Natural killer cell (primary cell): ENCODE results near the gene PRX. TPM values are rescaled to one million over a fixed set of nuclear protein-coding genes. Genes with fewer than 3 reads are reported as not detected.

Experiments
- ATAC-seq, 3 donors: fragments of 150-1000 bp in 2 of 3; fragments of 200-7000 bp in 1 of 3; cut with Tn5 transposase; 1 replicate in 1 of 3; 2 replicates in 2 of 3; pipeline ENCODE4 v1.10.0; 2021; ENCODE audit warnings: mild to moderate bottlenecking in 2 of 3, moderate library complexity in 2 of 3
- DNase-seq, 2 donors: peaks; one replicate each; pipeline versions ENCODE4 v3.0.0 to v3.0.0-alpha.2; 2013 to 2021; ENCODE audit warnings: mixed read lengths in 1 of 2
- H3K27ac ChIP-seq: one replicate; pipeline ENCODE4 v1.5.1; 2013; ENCODE audit warnings: mild to moderate bottlenecking, low read length
- H3K27me3 ChIP-seq: one replicate; pipeline ENCODE4 v1.6.1; 2013; ENCODE audit warnings: low read length; ENCODE audit not compliant: control insufficient read depth, insufficient read depth
- H3K36me3 ChIP-seq: one replicate; pipeline ENCODE4 v1.6.1; 2013; ENCODE audit warnings: low read length; ENCODE audit not compliant: control insufficient read depth, insufficient read depth
- H3K4me1 ChIP-seq: one replicate; pipeline ENCODE4 v1.6.1; 2013; ENCODE audit warnings: low read length; ENCODE audit not compliant: control insufficient read depth, insufficient read depth
- H3K4me3 ChIP-seq: one replicate; pipeline ENCODE4 v1.5.1; 2013; ENCODE audit warnings: low read length
- H3K9me3 ChIP-seq: one replicate; pipeline ENCODE4 v1.6.1; 2013; ENCODE audit warnings: low read length; ENCODE audit not compliant: control insufficient read depth, insufficient read depth
- H3K27ac Mint-ChIP-seq, 2 donors: one replicate each; pipeline ENCODE4 v1.8.0; 2022; ENCODE audit warnings: mild to moderate bottlenecking in 2 of 2, mixed read lengths in 2 of 2, moderate library complexity in 1 of 2
- H3K27me3 Mint-ChIP-seq, 2 donors: one replicate each; pipeline ENCODE4 v1.8.0; 2022; ENCODE audit warnings: low read depth in 2 of 2, mixed read lengths in 2 of 2
- H3K36me3 Mint-ChIP-seq: one replicate; pipeline ENCODE4 v1.8.0; 2022; ENCODE audit warnings: mixed read lengths
- H3K4me1 Mint-ChIP-seq, 2 donors: one replicate each; pipeline ENCODE4 v1.8.0; 2022; ENCODE audit warnings: mixed read lengths in 2 of 2
- H3K4me3 Mint-ChIP-seq: one replicate; pipeline ENCODE4 v1.8.0; 2022; ENCODE audit warnings: mild to moderate bottlenecking, moderate library complexity, mixed read lengths
- H3K9me3 Mint-ChIP-seq, 2 donors: one replicate each; pipeline ENCODE4 v1.8.0; 2022; ENCODE audit warnings: mixed read lengths in 2 of 2
- whole genome bisulfite sequencing: methylation state at CpG from one replicate; pipeline ENCODE4 v1.1.7; 2013; ENCODE audit warnings: missing lambda C conversion rate; ENCODE audit not compliant: insufficient coverage; 5-methylcytosine and 5-hydroxymethylcytosine counted together
- intact Hi-C: fragments of 100-400 bp; cut with micrococcal nuclease; formaldehyde crosslinking; loops from one replicate; pipeline ENCODE4 v1.14.2; 2022
- total RNA-seq, 4 donors: library from RNA; stranded (reverse); fragments of 120-200 nt in 1 of 4; gene quantifications; one replicate each; pipeline versions ENCODE4 v1.2.3 to v1.2.4, GENCODE V29; 2013 to 2022
- TF ChIP-seq, protein P1 (sequence below): fragments of 200-600 bp; IDR thresholded peaks from one replicate; pipeline ENCODE4 v1.8.0; 2022; ENCODE audit warnings: antibody characterized with exemption

The PRX gene
- total RNA-seq, 3 donors from 2014 or later (not counting 1 experiment from before 2014, with no cell fraction given): 2.0 to 3.8 (median 3.7) TPM

DNA sequence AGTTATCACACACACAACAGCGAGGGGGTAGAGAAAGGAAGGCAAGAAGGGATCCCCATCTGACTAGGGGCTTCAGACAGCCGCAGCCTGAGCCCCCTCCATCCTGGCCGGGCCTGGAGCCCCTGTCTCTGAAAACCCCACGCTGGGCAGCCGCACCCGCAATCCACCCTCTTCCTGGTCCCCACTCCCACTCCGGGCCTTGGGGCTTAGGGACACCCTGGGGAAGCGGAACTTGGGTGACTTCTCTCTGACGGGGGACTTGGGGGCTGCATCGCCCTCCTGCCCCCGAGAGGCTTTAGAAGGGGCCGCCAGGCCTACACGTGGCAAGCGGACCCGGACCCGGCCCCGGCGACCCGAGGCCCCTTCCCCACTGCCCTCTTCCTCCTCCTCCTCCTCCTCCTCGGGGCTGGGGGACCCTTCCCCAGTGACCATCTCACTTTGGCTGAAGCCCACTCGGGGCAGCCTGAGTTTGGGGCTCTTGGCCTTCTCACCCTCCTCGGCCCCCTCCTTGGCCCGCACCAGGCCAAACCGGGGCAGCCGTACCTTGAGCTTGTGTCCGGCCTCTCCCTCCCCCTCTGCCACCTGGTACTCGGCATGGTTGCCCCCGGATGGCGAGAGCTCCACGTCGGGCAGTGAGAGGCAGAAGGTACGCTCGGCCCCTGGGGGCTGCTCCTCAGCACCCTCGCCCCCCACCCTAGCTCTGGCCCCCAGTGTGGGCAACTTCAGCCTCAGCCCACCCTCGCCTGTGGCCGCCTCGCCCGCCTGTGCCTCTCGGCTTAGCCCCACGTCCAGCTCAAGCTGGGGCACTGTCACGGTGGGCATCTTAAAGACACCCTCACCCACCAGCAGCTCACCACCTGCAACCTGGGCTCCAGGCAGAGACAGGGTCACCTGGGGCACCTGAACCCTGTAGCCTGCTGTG lies 19.0 kb downstream of the PRX start:
- TF ChIP-seq, protein P1, sequence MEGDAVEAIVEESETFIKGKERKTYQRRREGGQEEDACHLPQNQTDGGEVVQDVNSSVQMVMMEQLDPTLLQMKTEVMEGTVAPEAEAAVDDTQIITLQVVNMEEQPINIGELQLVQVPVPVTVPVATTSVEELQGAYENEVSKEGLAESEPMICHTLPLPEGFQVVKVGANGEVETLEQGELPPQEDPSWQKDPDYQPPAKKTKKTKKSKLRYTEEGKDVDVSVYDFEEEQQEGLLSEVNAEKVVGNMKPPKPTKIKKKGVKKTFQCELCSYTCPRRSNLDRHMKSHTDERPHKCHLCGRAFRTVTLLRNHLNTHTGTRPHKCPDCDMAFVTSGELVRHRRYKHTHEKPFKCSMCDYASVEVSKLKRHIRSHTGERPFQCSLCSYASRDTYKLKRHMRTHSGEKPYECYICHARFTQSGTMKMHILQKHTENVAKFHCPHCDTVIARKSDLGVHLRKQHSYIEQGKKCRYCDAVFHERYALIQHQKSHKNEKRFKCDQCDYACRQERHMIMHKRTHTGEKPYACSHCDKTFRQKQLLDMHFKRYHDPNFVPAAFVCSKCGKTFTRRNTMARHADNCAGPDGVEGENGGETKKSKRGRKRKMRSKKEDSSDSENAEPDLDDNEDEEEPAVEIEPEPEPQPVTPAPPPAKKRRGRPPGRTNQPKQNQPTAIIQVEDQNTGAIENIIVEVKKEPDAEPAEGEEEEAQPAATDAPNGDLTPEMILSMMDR: no peak
- H3K4me1 ChIP-seq: peaks cover 11% of the 10 kb centered on the region
- H3K9me3 ChIP-seq: no peaks in the 10 kb centered on the region
- DNase-seq (no peak), ATAC-seq (no peak)
- no peak overlapping the region for H3K27ac ChIP-seq
- Mint-ChIP-seq H3K4me3 (no peak overlapping the region), H3K27me3 (no peaks in the 10 kb centered on the region), H3K9me3 (no peaks in the 10 kb centered on the region), H3K4me1 (peaks cover 0 to 5% of the 10 kb centered on the region in 2 donors), H3K36me3 (no peaks in the 10 kb centered on the region), H3K27ac (no peak overlapping the region)
- WGBS: 92% methylated on average over 41 of the region's 41 CpGs
- H3K4me3 ChIP-seq: no peak overlapping the region
- H3K27me3 ChIP-seq: no peaks in the 10 kb centered on the region
- H3K36me3 ChIP-seq: no peaks in the 10 kb centered on the region
- intact Hi-C loops: no loop called here

DNA sequence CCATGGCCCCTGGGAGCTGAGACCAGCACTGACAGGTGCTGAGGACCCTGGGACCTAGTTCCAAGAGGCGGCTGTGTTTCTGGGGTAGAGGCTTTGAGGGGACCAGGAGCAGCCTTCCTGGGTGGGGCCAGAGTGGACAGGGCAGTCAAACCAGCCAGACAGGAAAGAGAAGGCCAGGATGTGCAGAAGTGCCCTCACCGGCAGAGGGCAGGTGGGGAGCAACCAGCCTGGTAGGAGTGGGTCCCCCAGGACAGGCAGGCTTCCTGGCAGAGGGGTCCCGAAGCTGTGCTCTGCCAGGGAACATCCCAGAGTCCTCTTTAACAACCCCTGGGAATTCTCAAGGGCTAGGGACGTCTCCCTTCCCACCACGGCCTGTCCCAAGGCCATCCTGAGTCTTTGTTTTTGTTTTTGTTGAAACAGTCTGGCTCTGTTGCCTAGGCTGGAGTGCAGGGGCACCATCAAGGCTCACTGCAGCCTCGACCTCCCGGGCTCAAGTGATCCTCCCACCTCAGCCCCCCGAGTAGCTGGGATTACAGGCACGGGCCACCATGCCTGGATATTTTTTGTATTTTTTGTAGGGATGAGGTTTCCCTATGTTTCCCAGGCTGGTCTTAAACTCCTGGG lies 20.2 kb downstream of the PRX start:
- TF ChIP-seq, protein P1: no peak
- DNase-seq: no peak
- no peak overlapping the region for H3K4me3 ChIP-seq
- no peak for ATAC-seq
- peaks cover under 1% of the 10 kb centered on the region for H3K4me1 ChIP-seq
- Mint-ChIP-seq H3K36me3 (no peaks in the 10 kb centered on the region), H3K4me1 (no peaks in the 10 kb centered on the region), H3K4me3 (no peak overlapping the region), H3K27ac (peak overlapping the region in 1 of 2 donors; percentile 76), H3K27me3 (no peaks in the 10 kb centered on the region), H3K9me3 (no peaks in the 10 kb centered on the region)
- H3K27me3 ChIP-seq: no peaks in the 10 kb centered on the region
- WGBS: 76% methylated on average over 9 of the region's 9 CpGs
- intact Hi-C loops: no loop called here
- no peaks in the 10 kb centered on the region for H3K36me3 ChIP-seq
- no peak overlapping the region for H3K27ac ChIP-seq
- H3K9me3 ChIP-seq: no peaks in the 10 kb centered on the region

DNA sequence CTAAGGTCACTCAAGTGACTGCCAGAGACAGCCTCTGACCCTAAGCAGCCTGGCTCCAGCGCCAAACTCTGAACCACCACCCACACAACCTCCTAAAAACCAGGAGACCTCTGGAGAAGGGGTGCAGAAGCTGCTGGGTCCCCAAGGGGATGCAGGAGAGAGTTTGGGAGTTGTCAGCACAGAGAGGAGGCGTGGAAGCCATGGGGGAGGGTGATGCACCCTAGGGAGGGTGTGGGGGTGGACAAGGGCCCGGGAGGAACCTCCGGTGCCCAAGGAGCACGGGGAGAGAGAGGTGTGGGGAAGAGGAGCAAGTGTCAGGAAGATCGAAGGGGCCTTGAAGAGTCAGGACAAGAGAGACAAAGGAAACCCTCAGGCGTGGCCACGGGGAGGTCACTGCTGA lies 21.1 kb downstream of the PRX start:
- no peaks in the 10 kb centered on the region for H3K4me1 Mint-ChIP-seq
- no peak overlapping the region for H3K4me3 ChIP-seq
- H3K9me3 Mint-ChIP-seq: no peaks in the 10 kb centered on the region
- H3K4me3 Mint-ChIP-seq: no peak overlapping the region
- TF ChIP-seq, protein P1: no peak
- peaks cover 0 to 3% of the 10 kb centered on the region in 2 donors for H3K27me3 Mint-ChIP-seq
- WGBS: 78% methylated on average over 8 of the region's 8 CpGs
- H3K4me1 ChIP-seq: no peaks in the 10 kb centered on the region
- DNase-seq (no peak), ATAC-seq (no peak)
- intact Hi-C loops: no loop called here
- H3K27me3 ChIP-seq: no peaks in the 10 kb centered on the region
- H3K27ac ChIP-seq: no peak overlapping the region
- no peaks in the 10 kb centered on the region for H3K9me3 ChIP-seq
- H3K36me3 ChIP-seq: no peaks in the 10 kb centered on the region
- peak overlapping the region in 1 of 2 donors; percentile 76 for H3K27ac Mint-ChIP-seq
- no peaks in the 10 kb centered on the region for H3K36me3 Mint-ChIP-seq
